GM12878 (cell line): ENCODE results near the gene DEFB114. TPM values are rescaled to one million over a fixed set of nuclear protein-coding genes. Genes with fewer than 3 reads are reported as not detected.

Source experiments
- ATAC-seq: fragments of 200-7000 bp; cut with Tn5 transposase; 3 replicates; pipeline ENCODE4 v1.9.1; 2020; ENCODE audit warnings: mild to moderate bottlenecking, moderate library complexity
- BruUV-seq: library from RNA; stranded (reverse); fragments of 400-500 nt; replicated peaks from 2 replicates; lab custom pipeline; 2021; lab: Mats Ljungman, UMichigan
- CTCF ChIA-PET: fragments of 300-600 bp; sonication (Branson Sonifier 250); formaldehyde crosslinking; extraction: SDS; loops from one replicate; lab custom pipeline; 2021; ENCODE audit warnings: inconsistent platforms; lab: Yijun Ruan, JAX
- POLR2A ChIA-PET: fragments of 350-600 bp; formaldehyde crosslinking; extraction: SDS; loops from one replicate; lab custom pipeline; 2021; ENCODE audit warnings: inconsistent platforms; lab: Charles Lee
- RAD21 ChIA-PET: fragments of 300-600 bp; sonication (Branson Sonifier 250); formaldehyde crosslinking; loops from one replicate; lab custom pipeline; 2023; ENCODE audit warnings: antibody characterized with exemption; ENCODE audit not compliant: unreplicated experiment; lab: Charles Lee
- SMC1A ChIA-PET: fragments of 300-600 bp; sonication (Branson Sonifier 250); formaldehyde crosslinking; loops from one replicate; lab custom pipeline; 2023; ENCODE audit not compliant: unreplicated experiment, uncharacterized antibody; lab: Charles Lee
- DNase-seq: peaks from one replicate; pipeline ENCODE4 v3.0.0-alpha.2; 2011; ENCODE audit warnings: low read depth, low spot score
- FAIRE-seq: peaks from 3 replicates; lab custom pipeline; 2011; peaks lifted over from hg19 to GRCh38; lab: Jason Lieb, UNC
- H2AFZ ChIP-seq: 2 replicates; pipeline ENCODE4 v1.6.0; 2011; ENCODE audit warnings: low read depth, low read length, control low read depth; ENCODE audit not compliant: control insufficient read depth
- H3K27ac ChIP-seq: 2 replicates; pipeline ENCODE4 v1.5.1; 2011; ENCODE audit warnings: control low read depth; ENCODE audit not compliant: control insufficient read depth, insufficient read depth
- H3K27me3 ChIP-seq, 2 experiments: replicated peaks in 1 of 2; 2 replicates each; pipeline versions ENCODE4 v1.6.0 to v1.6.1; 2011; ENCODE audit warnings: low read length in 1 of 2; ENCODE audit not compliant: control insufficient read depth in 2 of 2, insufficient read depth in 2 of 2
- H3K36me3 ChIP-seq, 2 experiments: 2 replicates each; pipeline ENCODE4 v1.5.1; 2011; ENCODE audit warnings: low read length in 1 of 2; ENCODE audit not compliant: control insufficient read depth in 2 of 2, insufficient read depth in 2 of 2
- H3K4me1 ChIP-seq: 2 replicates; pipeline ENCODE4 v1.6.1; 2011; ENCODE audit warnings: mild to moderate bottlenecking, low read length, moderate library complexity, mixed read lengths; ENCODE audit not compliant: control insufficient read depth, insufficient read depth
- H3K4me2 ChIP-seq: 2 replicates; pipeline ENCODE4 v1.6.0; 2011; ENCODE audit warnings: control low read depth; ENCODE audit not compliant: control insufficient read depth, insufficient read depth
- H3K4me3 ChIP-seq: fragments of 200-600 bp; sonication (generic); 2 replicates; pipeline ENCODE4 v1.5.1; 2016
- H3K79me2 ChIP-seq: 2 replicates; pipeline ENCODE4 v1.6.0; 2011; ENCODE audit warnings: low read length; ENCODE audit not compliant: control insufficient read depth, insufficient read depth
- H3K9ac ChIP-seq: 2 replicates; pipeline ENCODE4 v1.8.0; 2011; ENCODE audit warnings: low read length, control low read depth, mixed read lengths; ENCODE audit not compliant: control insufficient read depth, insufficient read depth
- H3K9me3 ChIP-seq: replicated peaks from 3 replicates; pipeline ENCODE4 v1.5.1; 2011; ENCODE audit warnings: mild to moderate bottlenecking, low read length; ENCODE audit not compliant: control insufficient read depth, insufficient read depth
- H4K20me1 ChIP-seq: 2 replicates; pipeline ENCODE4 v1.6.0; 2011; ENCODE audit not compliant: control insufficient read depth, insufficient read depth
- CEBPB ChIP-seq, 2 experiments: fragments of 150-350 bp in 1 of 2; IDR thresholded peaks; 2 replicates each; pipeline ENCODE4 v1.6.1; 2012 to 2014; ENCODE audit warnings: low read depth in 2 of 2, low read length in 2 of 2, borderline replicate concordance in 1 of 2, inconsistent platforms in 1 of 2
- KLF5 ChIP-seq: fragments of 450-650 bp; IDR thresholded peaks from 2 replicates; pipeline ENCODE4 v1.6.1; 2014; ENCODE audit warnings: mild to moderate bottlenecking; ENCODE audit not compliant: partially characterized antibody
- LARP7 ChIP-seq: fragments of 450-650 bp; IDR thresholded peaks from 2 replicates; pipeline ENCODE4 v1.6.1; 2017; ENCODE audit warnings: mild to moderate bottlenecking
- MTA3 ChIP-seq: IDR thresholded peaks from 2 replicates; pipeline ENCODE4 v1.6.1; 2012; ENCODE audit warnings: low read length, inconsistent platforms, borderline replicate concordance
- NFYA ChIP-seq: IDR thresholded peaks from 2 replicates; pipeline ENCODE4 v1.6.1; 2011; ENCODE audit warnings: low read depth, mild to moderate bottlenecking, low read length, improper control_type of control experiment, borderline replicate concordance
- POLR2AphosphoS2 ChIP-seq: IDR thresholded peaks from 2 replicates; pipeline ENCODE4 v1.6.1; 2011; ENCODE audit warnings: low read depth, mild to moderate bottlenecking, low read length, improper control_type of control experiment, moderate library complexity
- POLR2AphosphoS5 ChIP-seq: IDR thresholded peaks from 2 replicates; pipeline ENCODE4 v1.6.1; 2011; ENCODE audit warnings: mild to moderate bottlenecking, low read length, inconsistent platforms
- RAD51 ChIP-seq: fragments of 450-650 bp; IDR thresholded peaks from 2 replicates; pipeline ENCODE4 v1.6.1; 2016; ENCODE audit warnings: moderate library complexity, mild to moderate bottlenecking, inconsistent platforms
- RB1 ChIP-seq: fragments of 450-650 bp; formaldehyde crosslinking; IDR thresholded peaks from 2 replicates; pipeline ENCODE4 v1.6.1; 2017; ENCODE audit warnings: mild to moderate bottlenecking, borderline replicate concordance
- SMAD1 ChIP-seq: fragments of 450-650 bp; IDR thresholded peaks from 2 replicates; pipeline ENCODE4 v1.6.1; 2018; ENCODE audit warnings: mild to moderate bottlenecking, low read depth; ENCODE audit not compliant: partially characterized antibody
- TCF12 ChIP-seq: IDR thresholded peaks from 2 replicates; pipeline ENCODE4 v1.6.1; 2011; ENCODE audit warnings: low read depth, mild to moderate bottlenecking, low read length
- ZZZ3 ChIP-seq: IDR thresholded peaks from 2 replicates; pipeline ENCODE4 v1.6.1; 2011; ENCODE audit warnings: low read depth; ENCODE audit not compliant: control insufficient read depth, insufficient read length
- WGBS: methylation state at CpG from one replicate; pipeline ENCODE4 v1.1.6; 2016; ENCODE audit warnings: low lambda C conversion rate; ENCODE audit not compliant: insufficient replicate concordance, insufficient coverage; ENCODE audit errors: missing lambda C conversion rate; 5-methylcytosine and 5-hydroxymethylcytosine counted together
- in situ Hi-C: fragments of 300-500 bp; cut with MboI; formaldehyde crosslinking; loops from 9 replicates; pipeline ENCODE4 v1.14.3; 2018; ENCODE audit warnings: mixed read lengths
- intact Hi-C: fragments of 100-400 bp; cut with micrococcal nuclease; formaldehyde crosslinking; loops from one replicate; pipeline ENCODE4 v1.14.2; 2022; ENCODE audit not compliant: unreplicated experiment
- polyA plus RNA-seq, 11 experiments: library from polyadenylated mRNA; depleted of rRNA in 4 of 11; unstranded in 6 of 11; stranded (reverse) in 5 of 11; fragments of >200 nt; fragmentation: Nextera tagmentation in 4 of 11; fragmentation: Illumina TruSeq in 1 of 11; extraction: Ambion mirVana in 4 of 11; extraction: Trizol in 1 of 11; gene quantifications; 1 replicate in 1 of 11; 2 replicates in 10 of 11; pipeline versions ENCODE4 v1.2.1 to v1.2.3, GENCODE V29; 2011 to 2016; ENCODE audit warnings: inconsistent platforms in 2 of 11, missing spikeins in 2 of 11, low read depth in 1 of 11
- total RNA-seq, 4 experiments: library from RNA; depleted of rRNA in 3 of 4; stranded (reverse); fragments of >200 nt in 3 of 4; fragmentation: Illumina TruSeq in 1 of 4; extraction: Trizol in 1 of 4; gene quantifications; 2 replicates each; pipeline versions ENCODE4 v1.2.1 to v1.2.3, GENCODE V29; 2013 to 2021
- TF ChIP-seq, protein P1 (sequence below): IDR thresholded peaks from 2 replicates; pipeline ENCODE4 v1.6.1; 2011; ENCODE audit warnings: mild to moderate bottlenecking, low read depth, low read length, moderate library complexity; ENCODE audit not compliant: insufficient replicate concordance
- TF ChIP-seq, protein P2 (sequence below): IDR thresholded peaks from 2 replicates; pipeline ENCODE4 v1.6.1; 2012; ENCODE audit warnings: low read depth, low read length, improper control_type of control experiment
- TF ChIP-seq, protein P3 (sequence below): fragments of 450-650 bp; IDR thresholded peaks from 2 replicates; pipeline ENCODE4 v1.6.1; 2014; ENCODE audit warnings: mild to moderate bottlenecking
- TF ChIP-seq, protein P4 (sequence below): IDR thresholded peaks from 2 replicates; pipeline ENCODE4 v1.6.1; 2011; ENCODE audit warnings: borderline replicate concordance, low read depth, mild to moderate bottlenecking, moderate library complexity, low read length; ENCODE audit not compliant: insufficient read depth, poor library complexity, severe bottlenecking
- TF ChIP-seq, protein P5 (sequence below): fragments of 450-650 bp; IDR thresholded peaks from 2 replicates; pipeline ENCODE4 v1.6.1; 2017; ENCODE audit warnings: mild to moderate bottlenecking, moderate library complexity

DEFB114 gene
- total and polyA plus RNA-seq, 10 of the 15 experiments (the other 5 are each of a cell fraction or from before 2014, with no cell fraction given), result not detected

DNA sequence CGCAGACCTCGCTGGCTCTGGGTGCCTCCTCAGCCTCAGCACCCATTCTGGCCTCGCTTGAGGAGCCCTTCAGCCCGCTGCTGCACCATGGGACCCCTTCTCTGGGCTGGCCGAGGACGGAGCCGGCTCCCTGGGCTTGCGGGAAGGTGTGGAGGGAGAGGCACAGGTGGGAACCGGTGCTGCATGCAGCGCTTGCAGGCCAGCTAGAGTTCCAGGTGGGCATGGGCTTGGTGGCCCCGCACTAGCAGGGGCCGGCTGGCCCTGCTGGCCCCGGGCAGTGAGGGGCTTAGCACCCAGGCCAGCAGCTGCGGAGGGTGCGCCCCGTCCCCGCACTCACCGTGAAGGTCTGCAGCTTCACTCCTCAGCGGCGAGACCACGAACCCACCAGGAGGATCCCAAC, 30.4 kb downstream of the DEFB114 start:
- Histone ChIP-seq H2AFZ (no peak overlapping the region), H3K79me2 (no peaks in the 10 kb centered on the region), H3K4me1 (no peaks in the 10 kb centered on the region), H3K4me2 (no peak overlapping the region), H3K36me3 (no peaks in the 10 kb centered on the region), H4K20me1 (no peaks in the 10 kb centered on the region), H3K27me3 (no peaks in the 10 kb centered on the region), H3K27ac (no peak overlapping the region), H3K9ac (no peak overlapping the region), H3K9me3 (no peaks in the 10 kb centered on the region), H3K4me3 (no peak overlapping the region)
- ATAC-seq (no peak), DNase-seq (no peak), FAIRE-seq (no peak)
- SMC1A ChIA-PET, result no interaction called here
- CTCF ChIA-PET, result no interaction called here
- WGBS, result 54% methylated on average over 21 of the region's 21 CpGs
- in situ Hi-C loops, result no loop called here
- POLR2A ChIA-PET, result no interaction called here
- RAD21 ChIA-PET, result no interaction called here
- BruUV-seq, result no TSS peak
- intact Hi-C loops, result no loop called here
- no peak for TF ChIP-seq KLF5
- TF ChIP-seq POLR2AphosphoS2, result no peak
- no peak for TF ChIP-seq SMAD1
- TF ChIP-seq, protein P1, sequence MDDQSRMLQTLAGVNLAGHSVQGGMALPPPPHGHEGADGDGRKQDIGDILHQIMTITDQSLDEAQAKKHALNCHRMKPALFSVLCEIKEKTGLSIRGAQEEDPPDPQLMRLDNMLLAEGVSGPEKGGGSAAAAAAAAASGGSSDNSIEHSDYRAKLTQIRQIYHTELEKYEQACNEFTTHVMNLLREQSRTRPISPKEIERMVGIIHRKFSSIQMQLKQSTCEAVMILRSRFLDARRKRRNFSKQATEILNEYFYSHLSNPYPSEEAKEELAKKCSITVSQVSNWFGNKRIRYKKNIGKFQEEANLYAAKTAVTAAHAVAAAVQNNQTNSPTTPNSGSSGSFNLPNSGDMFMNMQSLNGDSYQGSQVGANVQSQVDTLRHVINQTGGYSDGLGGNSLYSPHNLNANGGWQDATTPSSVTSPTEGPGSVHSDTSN, result no peak
- TF ChIP-seq, protein P2, sequence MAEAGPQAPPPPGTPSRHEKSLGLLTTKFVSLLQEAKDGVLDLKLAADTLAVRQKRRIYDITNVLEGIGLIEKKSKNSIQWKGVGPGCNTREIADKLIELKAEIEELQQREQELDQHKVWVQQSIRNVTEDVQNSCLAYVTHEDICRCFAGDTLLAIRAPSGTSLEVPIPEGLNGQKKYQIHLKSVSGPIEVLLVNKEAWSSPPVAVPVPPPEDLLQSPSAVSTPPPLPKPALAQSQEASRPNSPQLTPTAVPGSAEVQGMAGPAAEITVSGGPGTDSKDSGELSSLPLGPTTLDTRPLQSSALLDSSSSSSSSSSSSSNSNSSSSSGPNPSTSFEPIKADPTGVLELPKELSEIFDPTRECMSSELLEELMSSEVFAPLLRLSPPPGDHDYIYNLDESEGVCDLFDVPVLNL, result no peak
- TF ChIP-seq RAD51, result no peak
- no peak for TF ChIP-seq TCF12
- TF ChIP-seq LARP7, result no peak
- TF ChIP-seq ZZZ3, result no peak
- TF ChIP-seq, protein P3, sequence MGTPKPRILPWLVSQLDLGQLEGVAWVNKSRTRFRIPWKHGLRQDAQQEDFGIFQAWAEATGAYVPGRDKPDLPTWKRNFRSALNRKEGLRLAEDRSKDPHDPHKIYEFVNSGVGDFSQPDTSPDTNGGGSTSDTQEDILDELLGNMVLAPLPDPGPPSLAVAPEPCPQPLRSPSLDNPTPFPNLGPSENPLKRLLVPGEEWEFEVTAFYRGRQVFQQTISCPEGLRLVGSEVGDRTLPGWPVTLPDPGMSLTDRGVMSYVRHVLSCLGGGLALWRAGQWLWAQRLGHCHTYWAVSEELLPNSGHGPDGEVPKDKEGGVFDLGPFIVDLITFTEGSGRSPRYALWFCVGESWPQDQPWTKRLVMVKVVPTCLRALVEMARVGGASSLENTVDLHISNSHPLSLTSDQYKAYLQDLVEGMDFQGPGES, result no peak
- no peak for TF ChIP-seq POLR2AphosphoS5
- TF ChIP-seq RB1, result no peak
- TF ChIP-seq, protein P4, sequence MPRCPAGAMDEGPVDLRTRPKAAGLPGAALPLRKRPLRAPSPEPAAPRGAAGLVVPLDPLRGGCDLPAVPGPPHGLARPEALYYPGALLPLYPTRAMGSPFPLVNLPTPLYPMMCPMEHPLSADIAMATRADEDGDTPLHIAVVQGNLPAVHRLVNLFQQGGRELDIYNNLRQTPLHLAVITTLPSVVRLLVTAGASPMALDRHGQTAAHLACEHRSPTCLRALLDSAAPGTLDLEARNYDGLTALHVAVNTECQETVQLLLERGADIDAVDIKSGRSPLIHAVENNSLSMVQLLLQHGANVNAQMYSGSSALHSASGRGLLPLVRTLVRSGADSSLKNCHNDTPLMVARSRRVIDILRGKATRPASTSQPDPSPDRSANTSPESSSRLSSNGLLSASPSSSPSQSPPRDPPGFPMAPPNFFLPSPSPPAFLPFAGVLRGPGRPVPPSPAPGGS, result no peak
- no peak for TF ChIP-seq CEBPB (IDR thresholded peaks at IDR 0.05; ENCODE audit: borderline replicate concordance in 1 of 2, low read depth in 2 of 2, low read length in 2 of 2)
- no peak for TF ChIP-seq NFYA
- no peak for TF ChIP-seq MTA3
- TF ChIP-seq, protein P5, sequence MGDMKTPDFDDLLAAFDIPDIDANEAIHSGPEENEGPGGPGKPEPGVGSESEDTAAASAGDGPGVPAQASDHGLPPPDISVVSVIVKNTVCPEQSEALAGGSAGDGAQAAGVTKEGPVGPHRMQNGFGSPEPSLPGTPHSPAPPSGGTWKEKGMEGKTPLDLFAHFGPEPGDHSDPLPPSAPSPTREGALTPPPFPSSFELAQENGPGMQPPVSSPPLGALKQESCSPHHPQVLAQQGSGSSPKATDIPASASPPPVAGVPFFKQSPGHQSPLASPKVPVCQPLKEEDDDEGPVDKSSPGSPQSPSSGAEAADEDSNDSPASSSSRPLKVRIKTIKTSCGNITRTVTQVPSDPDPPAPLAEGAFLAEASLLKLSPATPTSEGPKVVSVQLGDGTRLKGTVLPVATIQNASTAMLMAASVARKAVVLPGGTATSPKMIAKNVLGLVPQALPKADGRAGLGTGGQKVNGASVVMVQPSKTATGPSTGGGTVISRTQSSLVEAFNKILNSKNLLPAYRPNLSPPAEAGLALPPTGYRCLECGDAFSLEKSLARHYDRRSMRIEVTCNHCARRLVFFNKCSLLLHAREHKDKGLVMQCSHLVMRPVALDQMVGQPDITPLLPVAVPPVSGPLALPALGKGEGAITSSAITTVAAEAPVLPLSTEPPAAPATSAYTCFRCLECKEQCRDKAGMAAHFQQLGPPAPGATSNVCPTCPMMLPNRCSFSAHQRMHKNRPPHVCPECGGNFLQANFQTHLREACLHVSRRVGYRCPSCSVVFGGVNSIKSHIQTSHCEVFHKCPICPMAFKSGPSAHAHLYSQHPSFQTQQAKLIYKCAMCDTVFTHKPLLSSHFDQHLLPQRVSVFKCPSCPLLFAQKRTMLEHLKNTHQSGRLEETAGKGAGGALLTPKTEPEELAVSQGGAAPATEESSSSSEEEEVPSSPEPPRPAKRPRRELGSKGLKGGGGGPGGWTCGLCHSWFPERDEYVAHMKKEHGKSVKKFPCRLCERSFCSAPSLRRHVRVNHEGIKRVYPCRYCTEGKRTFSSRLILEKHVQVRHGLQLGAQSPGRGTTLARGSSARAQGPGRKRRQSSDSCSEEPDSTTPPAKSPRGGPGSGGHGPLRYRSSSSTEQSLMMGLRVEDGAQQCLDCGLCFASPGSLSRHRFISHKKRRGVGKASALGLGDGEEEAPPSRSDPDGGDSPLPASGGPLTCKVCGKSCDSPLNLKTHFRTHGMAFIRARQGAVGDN, result no peak
